Measurements from ENCODE around the gene EPB41L3.

- TF ChIP-seq CTCF (IDR thresholded peaks at IDR 0.05) (peak in 1 of 2 donors; percentile 10), POLR2A (IDR thresholded peaks at IDR 0.05) (no peak)
Observed at GRCh38 chr18:5424903-5425664, 118.7 kb downstream of the EPB41L3 start.

Data from suprapubic skin (tissue), 3 donors.